GM18511 (cell line): ENCODE results near the gene SLC35F3.

Source experiments
- ATAC-seq: cut with Tn5 transposase; IDR thresholded peaks from one replicate; pipeline ENCODE4 v1.9.1; 2021; ENCODE audit warnings: mild to moderate bottlenecking, moderate library complexity; ENCODE audit not compliant: unreplicated experiment

Gene SLC35F3

GRCh38 chr1:234018816-234019215 is 114.3 kb downstream of the SLC35F3 start:
- ATAC-seq, result no peak

- ATAC-seq, result no peak
Observed at GRCh38 chr1:234019387-234019786, 114.9 kb downstream of the SLC35F3 start.

- ATAC-seq, result no peak
Observed at GRCh38 chr1:234022302-234022701, 117.8 kb downstream of the SLC35F3 start.

- ATAC-seq, result no peak
Observed at GRCh38 chr1:234039603-234040002, 135.1 kb downstream of the SLC35F3 start.

- ATAC-seq, result no peak
Observed at GRCh38 chr1:234040446-234041317, 136.2 kb downstream of the SLC35F3 start.

GRCh38 chr1:234044079-234044478 is 139.6 kb downstream of the SLC35F3 start:
- no peak for ATAC-seq

GRCh38 chr1:234047123-234047522 is 142.6 kb downstream of the SLC35F3 start:
- ATAC-seq, result no peak

- ATAC-seq, result no peak
Observed at GRCh38 chr1:234062166-234062565, 157.7 kb downstream of the SLC35F3 start.

- ATAC-seq, result peak; percentile 61
Observed at GRCh38 chr1:234065794-234066447, 161.4 kb downstream of the SLC35F3 start.

GRCh38 chr1:234067581-234068337 is 163.3 kb downstream of the SLC35F3 start:
- no peak for ATAC-seq

GRCh38 chr1:234069760-234070159 is 165.3 kb downstream of the SLC35F3 start:
- no peak for ATAC-seq

- ATAC-seq, result no peak
Observed at GRCh38 chr1:234072793-234073192, 168.3 kb downstream of the SLC35F3 start.

GRCh38 chr1:234078143-234078542 is 173.7 kb downstream of the SLC35F3 start:
- no peak for ATAC-seq

GRCh38 chr1:234079896-234080295 is 175.4 kb downstream of the SLC35F3 start:
- ATAC-seq, result no peak

- no peak for ATAC-seq
Observed at GRCh38 chr1:234083460-234083859, 179.0 kb downstream of the SLC35F3 start.

- ATAC-seq, result no peak
Observed at GRCh38 chr1:234089396-234089795, 184.9 kb downstream of the SLC35F3 start.

GRCh38 chr1:234090212-234091064 is 186.0 kb downstream of the SLC35F3 start:
- ATAC-seq, result no peak

- no peak for ATAC-seq
Observed at GRCh38 chr1:234091065-234091401, 186.6 kb downstream of the SLC35F3 start.

GRCh38 chr1:234091876-234092275 is 187.4 kb downstream of the SLC35F3 start:
- no peak for ATAC-seq

- ATAC-seq, result no peak
Observed at GRCh38 chr1:234093107-234093506, 188.6 kb downstream of the SLC35F3 start.

GRCh38 chr1:234093741-234094140 is 189.3 kb downstream of the SLC35F3 start:
- no peak for ATAC-seq
